Measurements from ENCODE around the gene ARAP1. TPM values are rescaled to one million over a fixed set of nuclear protein-coding genes. Genes with fewer than 3 reads are reported as not detected.

ARAP1 gene
- total RNA-seq, 2 experiments from 2014 or later = 65.7 to 69.8 TPM

DNA sequence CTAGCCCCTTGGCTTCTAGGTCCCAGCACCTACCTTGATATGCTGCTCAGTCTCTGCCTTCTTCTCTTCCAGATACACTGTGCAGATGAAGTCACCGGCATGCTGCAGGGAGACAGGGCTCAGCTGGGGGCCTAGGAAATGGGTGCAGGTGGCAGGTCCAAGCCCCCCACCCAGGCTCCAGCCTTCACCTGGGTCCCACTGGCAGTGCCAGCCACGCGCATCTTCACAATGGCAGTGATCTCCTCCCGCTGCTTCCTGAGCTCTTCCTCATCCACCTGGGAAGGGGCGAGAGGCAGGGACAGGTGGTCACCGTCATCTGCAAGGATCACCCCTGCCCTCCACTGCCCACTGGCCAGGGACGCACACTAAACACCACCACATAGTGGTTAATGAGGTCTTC lies 56.9 kb downstream of the ARAP1 start:
- Histone ChIP-seq H3K27ac (ENCODE audit: low read depth in 1 of 2, low read length in 2 of 2) (no peak overlapping the region), H3K27me3 (ENCODE audit: control insufficient read depth in 1 of 2, insufficient read depth in 2 of 2, low read length in 2 of 2) (no peaks in the 10 kb centered on the region), H3K9me3 (ENCODE audit: control insufficient read depth in 1 of 2, insufficient read depth in 1 of 2, low read length in 2 of 2) (no peaks in the 10 kb centered on the region), H3K4me1 (ENCODE audit: insufficient read depth, low read length) (no peaks in the 10 kb centered on the region), H3K36me3 (ENCODE audit: insufficient read depth, low read length) (peaks cover 95% of the 10 kb centered on the region), H3K4me3 (ENCODE audit: low read length) (no peak overlapping the region)
- H3K27me3 Mint-ChIP-seq = no peaks in the 10 kb centered on the region
- no peak overlapping the region for H3K4me3 Mint-ChIP-seq
- POLR2A ChIA-PET = no interaction called here
- no peak overlapping the region for H3K27ac Mint-ChIP-seq
- DNase-seq = no peak
- peaks cover 94% of the 10 kb centered on the region for H3K36me3 Mint-ChIP-seq (ENCODE audit: low read depth)
- no peaks in the 10 kb centered on the region for H3K4me1 Mint-ChIP-seq (ENCODE audit: low read depth)
- H3K9me3 Mint-ChIP-seq = no peaks in the 10 kb centered on the region
- ATAC-seq (ENCODE audit: poor library complexity) = no peak
- TF ChIP-seq, protein P1, sequence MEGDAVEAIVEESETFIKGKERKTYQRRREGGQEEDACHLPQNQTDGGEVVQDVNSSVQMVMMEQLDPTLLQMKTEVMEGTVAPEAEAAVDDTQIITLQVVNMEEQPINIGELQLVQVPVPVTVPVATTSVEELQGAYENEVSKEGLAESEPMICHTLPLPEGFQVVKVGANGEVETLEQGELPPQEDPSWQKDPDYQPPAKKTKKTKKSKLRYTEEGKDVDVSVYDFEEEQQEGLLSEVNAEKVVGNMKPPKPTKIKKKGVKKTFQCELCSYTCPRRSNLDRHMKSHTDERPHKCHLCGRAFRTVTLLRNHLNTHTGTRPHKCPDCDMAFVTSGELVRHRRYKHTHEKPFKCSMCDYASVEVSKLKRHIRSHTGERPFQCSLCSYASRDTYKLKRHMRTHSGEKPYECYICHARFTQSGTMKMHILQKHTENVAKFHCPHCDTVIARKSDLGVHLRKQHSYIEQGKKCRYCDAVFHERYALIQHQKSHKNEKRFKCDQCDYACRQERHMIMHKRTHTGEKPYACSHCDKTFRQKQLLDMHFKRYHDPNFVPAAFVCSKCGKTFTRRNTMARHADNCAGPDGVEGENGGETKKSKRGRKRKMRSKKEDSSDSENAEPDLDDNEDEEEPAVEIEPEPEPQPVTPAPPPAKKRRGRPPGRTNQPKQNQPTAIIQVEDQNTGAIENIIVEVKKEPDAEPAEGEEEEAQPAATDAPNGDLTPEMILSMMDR (IDR thresholded peaks at IDR 0.05) = no peak
- intact Hi-C loops (cut with DNase I, micrococcal nuclease) = no loop called here
- CTCF ChIA-PET = no interaction called here

DNA sequence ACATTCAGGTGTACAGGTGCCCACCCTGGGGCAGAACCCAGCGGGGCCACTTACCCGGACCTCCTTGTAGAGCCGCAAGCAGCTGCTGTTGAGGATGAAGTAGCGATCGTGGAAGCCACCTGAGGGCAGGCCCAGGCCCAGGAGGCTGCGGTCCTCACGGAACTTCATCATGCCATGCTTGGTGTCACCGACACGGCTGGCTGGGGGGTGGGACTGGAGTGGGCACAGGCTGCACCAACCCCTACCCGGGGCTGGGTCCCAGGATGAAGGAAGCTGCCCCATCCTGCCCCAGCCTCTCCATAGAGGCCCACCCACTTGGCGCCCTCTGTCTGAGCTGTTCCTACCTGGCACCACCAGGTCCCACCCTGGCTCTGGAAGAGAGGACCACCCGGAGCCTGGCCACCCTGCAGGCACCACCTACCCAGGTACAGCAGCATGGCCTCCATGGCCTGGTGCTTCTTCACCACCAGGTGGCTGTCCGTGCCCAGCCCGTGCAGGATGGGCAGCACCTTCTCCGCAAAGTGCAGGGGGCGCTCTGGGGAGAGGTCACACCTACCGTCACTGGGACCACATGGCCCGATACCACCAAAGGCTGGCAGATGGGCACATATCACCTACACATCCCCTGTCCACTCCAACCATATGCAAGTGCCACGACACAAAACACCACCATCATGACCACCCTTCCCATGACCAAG lies 58.8 kb downstream of the ARAP1 start:
- ATAC-seq (ENCODE audit: poor library complexity) (no peak), DNase-seq (no peak)
- TF ChIP-seq, protein P1 (IDR thresholded peaks at IDR 0.05) = no peak
- intact Hi-C loops (cut with DNase I, micrococcal nuclease) = no loop called here
- Mint-ChIP-seq H3K4me3 (no peak overlapping the region), H3K4me1 (ENCODE audit: low read depth) (no peaks in the 10 kb centered on the region), H3K9me3 (no peaks in the 10 kb centered on the region), H3K27me3 (no peaks in the 10 kb centered on the region), H3K36me3 (ENCODE audit: low read depth) (peaks cover 93% of the 10 kb centered on the region), H3K27ac (no peak overlapping the region)
- Histone ChIP-seq H3K4me1 (ENCODE audit: insufficient read depth, low read length) (no peaks in the 10 kb centered on the region), H3K36me3 (ENCODE audit: insufficient read depth, low read length) (peaks cover 93% of the 10 kb centered on the region), H3K27me3 (ENCODE audit: control insufficient read depth in 1 of 2, insufficient read depth in 2 of 2, low read length in 2 of 2) (no peaks in the 10 kb centered on the region), H3K27ac (ENCODE audit: low read depth in 1 of 2, low read length in 2 of 2) (no peak overlapping the region), H3K9me3 (ENCODE audit: control insufficient read depth in 1 of 2, insufficient read depth in 1 of 2, low read length in 2 of 2) (no peaks in the 10 kb centered on the region), H3K4me3 (ENCODE audit: low read length) (no peak overlapping the region)
- POLR2A ChIA-PET = no interaction called here
- CTCF ChIA-PET = no interaction called here

DNA sequence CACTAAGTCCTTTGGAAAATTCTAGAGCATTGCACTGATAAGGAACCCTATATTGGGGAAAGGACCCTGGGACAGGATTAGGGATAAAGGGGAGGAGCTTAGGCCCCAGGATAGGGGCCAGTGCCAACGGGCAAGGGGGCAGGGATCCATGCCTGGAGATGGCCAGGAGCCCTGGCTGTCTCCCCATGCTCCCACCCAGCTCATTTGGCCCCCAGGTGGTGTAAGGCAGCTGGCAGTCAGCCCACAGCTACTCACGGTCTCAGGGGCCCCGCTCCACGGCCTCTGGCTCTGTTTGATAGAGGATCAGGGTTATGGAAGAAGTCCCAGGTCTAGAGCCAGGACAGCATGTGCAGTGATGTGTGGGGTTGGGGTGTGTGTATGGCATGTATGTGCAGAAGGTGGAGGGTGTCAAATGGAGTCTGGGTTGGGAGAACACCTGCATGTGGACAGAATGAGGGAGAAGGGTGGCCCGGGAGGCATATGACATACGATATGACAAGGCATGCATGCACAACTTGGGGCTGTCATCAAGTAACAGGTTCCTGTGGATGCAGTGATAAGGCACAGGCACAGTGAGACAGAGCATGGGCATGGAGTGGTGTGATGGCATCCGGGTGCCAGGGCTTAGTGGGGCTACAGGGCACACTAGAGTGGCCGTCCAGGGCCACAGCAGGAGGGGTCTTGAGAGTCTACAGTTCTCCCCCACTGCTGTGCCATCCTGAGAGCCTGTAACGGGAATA lies 59.5 kb downstream of the ARAP1 start:
- DNase-seq (no peak), ATAC-seq (ENCODE audit: poor library complexity) (no peak)
- no peaks in the 10 kb centered on the region for H3K4me1 ChIP-seq (ENCODE audit: insufficient read depth, low read length)
- H3K4me3 ChIP-seq (ENCODE audit: low read length) = no peak overlapping the region
- Mint-ChIP-seq H3K36me3 (ENCODE audit: low read depth) (peaks cover 94% of the 10 kb centered on the region), H3K27ac (peak overlapping the region; percentile 12), H3K4me3 (no peak overlapping the region), H3K4me1 (ENCODE audit: low read depth) (no peaks in the 10 kb centered on the region), H3K9me3 (no peaks in the 10 kb centered on the region), H3K27me3 (no peaks in the 10 kb centered on the region)
- H3K9me3 ChIP-seq (ENCODE audit: control insufficient read depth in 1 of 2, insufficient read depth in 1 of 2, low read length in 2 of 2) = no peaks in the 10 kb centered on the region
- H3K36me3 ChIP-seq (ENCODE audit: insufficient read depth, low read length) = peaks cover 93% of the 10 kb centered on the region
- no peaks in the 10 kb centered on the region for H3K27me3 ChIP-seq (ENCODE audit: control insufficient read depth in 1 of 2, insufficient read depth in 2 of 2, low read length in 2 of 2)
- TF ChIP-seq, protein P1 (IDR thresholded peaks at IDR 0.05) = no peak
- H3K27ac ChIP-seq (ENCODE audit: low read depth in 1 of 2, low read length in 2 of 2) = no peak overlapping the region
- ChIA-PET POLR2A (no interaction called here), CTCF (no interaction called here)
- intact Hi-C loops (cut with DNase I, micrococcal nuclease) = no loop called here

All from CD4-positive, alpha-beta T cell (primary cell).